ENCODE measurements around the gene PCSK4.

GRCh38 chr19:1490311-1491113, at the start of gene PCSK4:
- peak in 1 of 4 donors; percentile 23 for TF ChIP-seq POLR2A (IDR thresholded peaks at IDR 0.05)
- TF ChIP-seq, protein P1, sequence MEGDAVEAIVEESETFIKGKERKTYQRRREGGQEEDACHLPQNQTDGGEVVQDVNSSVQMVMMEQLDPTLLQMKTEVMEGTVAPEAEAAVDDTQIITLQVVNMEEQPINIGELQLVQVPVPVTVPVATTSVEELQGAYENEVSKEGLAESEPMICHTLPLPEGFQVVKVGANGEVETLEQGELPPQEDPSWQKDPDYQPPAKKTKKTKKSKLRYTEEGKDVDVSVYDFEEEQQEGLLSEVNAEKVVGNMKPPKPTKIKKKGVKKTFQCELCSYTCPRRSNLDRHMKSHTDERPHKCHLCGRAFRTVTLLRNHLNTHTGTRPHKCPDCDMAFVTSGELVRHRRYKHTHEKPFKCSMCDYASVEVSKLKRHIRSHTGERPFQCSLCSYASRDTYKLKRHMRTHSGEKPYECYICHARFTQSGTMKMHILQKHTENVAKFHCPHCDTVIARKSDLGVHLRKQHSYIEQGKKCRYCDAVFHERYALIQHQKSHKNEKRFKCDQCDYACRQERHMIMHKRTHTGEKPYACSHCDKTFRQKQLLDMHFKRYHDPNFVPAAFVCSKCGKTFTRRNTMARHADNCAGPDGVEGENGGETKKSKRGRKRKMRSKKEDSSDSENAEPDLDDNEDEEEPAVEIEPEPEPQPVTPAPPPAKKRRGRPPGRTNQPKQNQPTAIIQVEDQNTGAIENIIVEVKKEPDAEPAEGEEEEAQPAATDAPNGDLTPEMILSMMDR (IDR thresholded peaks at IDR 0.05) = peak in 2 of 6 experiments; percentile 6 to 24

All from upper lobe of left lung (tissue), 4 donors.